ENCODE data around the gene SRCAP. TPM values are rescaled to one million over a fixed set of nuclear protein-coding genes. Genes with fewer than 3 reads are reported as not detected.

The SRCAP gene
- total RNA-seq, 1 donor from 2014 or later, result 24.5 TPM

DNA sequence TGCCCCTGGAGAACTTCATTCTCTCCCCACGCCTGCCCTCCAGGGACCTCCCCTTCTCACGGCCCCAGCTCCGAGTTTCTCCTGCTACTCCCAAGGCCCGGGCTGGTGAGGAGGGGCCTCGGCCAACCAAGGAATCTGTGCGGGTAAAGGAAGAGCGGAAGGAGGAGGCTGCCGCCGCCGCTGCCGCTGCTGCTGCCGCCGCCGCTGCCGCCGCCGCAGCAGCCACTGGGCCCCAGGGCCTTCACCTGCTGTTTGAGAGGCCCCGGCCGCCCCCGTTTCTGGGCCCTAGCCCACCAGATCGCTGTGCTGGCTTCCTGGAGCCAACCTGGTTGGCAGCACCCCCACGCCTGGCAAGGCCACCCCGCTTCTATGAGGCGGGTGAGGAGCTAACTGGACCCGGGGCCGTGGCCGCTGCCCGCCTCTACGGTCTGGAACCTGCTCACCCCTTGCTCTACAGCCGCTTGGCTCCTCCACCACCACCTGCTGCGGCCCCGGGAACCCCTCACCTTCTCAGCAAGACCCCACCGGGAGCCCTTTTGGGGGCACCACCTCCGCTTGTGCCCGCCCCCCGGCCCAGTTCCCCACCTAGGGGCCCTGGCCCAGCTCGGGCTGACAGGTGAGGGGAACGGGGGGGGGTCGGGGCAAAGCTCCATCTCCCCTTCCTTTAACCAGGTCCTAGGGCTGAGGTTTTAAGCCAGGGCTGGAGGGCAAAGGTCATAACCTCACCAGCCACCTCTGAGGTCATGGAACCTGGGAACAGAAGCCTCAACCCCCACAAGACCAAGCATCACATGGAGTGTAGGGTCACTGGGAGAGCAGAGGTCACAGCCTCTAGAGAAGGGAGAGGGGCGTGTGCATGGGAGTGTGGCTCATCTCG is 29.7 kb upstream of the SRCAP start:
- no peaks in the 10 kb centered on the region for H3K9me3 ChIP-seq
- TF ChIP-seq, protein P1, sequence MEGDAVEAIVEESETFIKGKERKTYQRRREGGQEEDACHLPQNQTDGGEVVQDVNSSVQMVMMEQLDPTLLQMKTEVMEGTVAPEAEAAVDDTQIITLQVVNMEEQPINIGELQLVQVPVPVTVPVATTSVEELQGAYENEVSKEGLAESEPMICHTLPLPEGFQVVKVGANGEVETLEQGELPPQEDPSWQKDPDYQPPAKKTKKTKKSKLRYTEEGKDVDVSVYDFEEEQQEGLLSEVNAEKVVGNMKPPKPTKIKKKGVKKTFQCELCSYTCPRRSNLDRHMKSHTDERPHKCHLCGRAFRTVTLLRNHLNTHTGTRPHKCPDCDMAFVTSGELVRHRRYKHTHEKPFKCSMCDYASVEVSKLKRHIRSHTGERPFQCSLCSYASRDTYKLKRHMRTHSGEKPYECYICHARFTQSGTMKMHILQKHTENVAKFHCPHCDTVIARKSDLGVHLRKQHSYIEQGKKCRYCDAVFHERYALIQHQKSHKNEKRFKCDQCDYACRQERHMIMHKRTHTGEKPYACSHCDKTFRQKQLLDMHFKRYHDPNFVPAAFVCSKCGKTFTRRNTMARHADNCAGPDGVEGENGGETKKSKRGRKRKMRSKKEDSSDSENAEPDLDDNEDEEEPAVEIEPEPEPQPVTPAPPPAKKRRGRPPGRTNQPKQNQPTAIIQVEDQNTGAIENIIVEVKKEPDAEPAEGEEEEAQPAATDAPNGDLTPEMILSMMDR (IDR thresholded peaks at IDR 0.05), result no peak
- no peaks in the 10 kb centered on the region for H3K4me1 ChIP-seq
- H3K4me3 ChIP-seq, result no peak overlapping the region
- no peak for DNase-seq (ENCODE audit: low spot score in 2 of 2)
- peaks cover 56 to 64% of the 10 kb centered on the region in 2 donors for H3K36me3 ChIP-seq
- H3K27ac ChIP-seq, result no peak overlapping the region
- intact Hi-C loops (cut with DNase I), result no loop called here
- H3K27me3 ChIP-seq, result no peaks in the 10 kb centered on the region

DNA sequence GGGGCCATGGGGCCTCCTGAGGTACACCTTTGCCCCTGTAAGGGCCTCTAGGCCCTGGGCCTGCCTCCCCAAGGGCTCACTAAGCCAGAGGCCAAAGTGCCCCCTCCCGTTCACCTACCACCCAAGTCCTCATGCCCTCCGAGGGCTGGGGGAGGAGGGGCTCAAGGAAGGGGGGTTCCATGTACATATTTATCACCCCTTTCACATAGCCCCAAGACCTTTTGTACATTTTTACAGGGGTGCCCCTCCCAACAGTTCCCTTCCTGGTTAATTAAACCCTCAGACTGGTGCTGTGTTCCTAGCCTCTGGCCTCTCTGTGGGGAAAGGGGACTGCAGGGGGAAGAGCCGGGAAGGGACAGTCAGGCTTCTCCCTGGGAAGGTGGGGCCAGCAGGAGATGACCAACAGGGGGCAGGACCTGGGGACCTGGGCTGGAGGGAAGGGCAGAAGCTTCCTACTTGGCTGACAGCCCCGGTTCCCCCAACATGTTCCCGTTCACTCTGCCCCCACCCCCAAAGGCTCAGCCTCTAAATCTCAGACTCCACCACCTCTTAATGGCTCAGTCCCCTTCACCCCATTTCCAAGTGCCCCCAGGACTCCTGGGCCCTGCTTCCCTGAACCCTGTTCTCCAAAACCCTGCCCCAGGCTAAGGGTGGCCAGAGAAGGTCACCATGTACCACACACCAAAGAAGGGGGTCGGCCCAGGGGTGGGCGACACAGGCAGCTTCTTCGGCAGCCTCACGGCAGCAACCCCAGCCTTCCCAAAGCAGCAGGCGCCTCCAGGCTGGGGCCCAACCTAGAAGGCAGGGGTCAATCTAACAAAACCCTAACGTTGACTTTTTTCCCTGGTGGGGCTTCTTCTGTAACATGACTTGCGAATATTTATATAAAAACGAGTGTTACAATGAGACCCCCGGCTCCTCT is 28.8 kb upstream of the SRCAP start:
- Histone ChIP-seq H3K36me3 (peaks cover 47 to 55% of the 10 kb centered on the region in 2 donors), H3K27me3 (no peaks in the 10 kb centered on the region), H3K9me3 (no peaks in the 10 kb centered on the region), H3K4me3 (no peak overlapping the region), H3K4me1 (no peaks in the 10 kb centered on the region), H3K27ac (no peak overlapping the region)
- TF ChIP-seq, protein P1 (IDR thresholded peaks at IDR 0.05), result no peak
- no peak for DNase-seq (ENCODE audit: low spot score in 2 of 2)
- intact Hi-C loops (cut with DNase I), result no loop called here

DNA sequence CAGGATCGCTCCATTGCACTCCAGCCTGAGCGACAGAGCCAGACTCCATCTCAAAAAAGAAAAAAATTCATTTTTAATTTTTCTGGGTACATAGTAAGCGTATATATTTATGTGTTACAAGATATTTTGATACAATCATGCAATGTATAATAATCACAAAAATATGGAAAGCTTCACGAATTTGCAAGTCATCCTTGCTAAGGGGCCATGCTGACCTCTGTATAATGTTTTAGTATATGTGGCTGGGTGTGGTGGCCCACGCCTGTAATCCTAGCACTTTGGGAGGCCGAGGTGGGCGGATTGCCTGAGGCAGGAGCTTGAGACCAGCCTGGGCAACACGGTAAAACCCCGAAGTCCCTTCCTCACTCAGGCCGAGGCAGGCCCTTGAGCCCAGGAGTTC is 23.8 kb upstream of the SRCAP start:
- intact Hi-C loops (cut with DNase I), result no loop called here
- H3K4me1 ChIP-seq, result no peaks in the 10 kb centered on the region
- DNase-seq (ENCODE audit: low spot score in 2 of 2), result no peak

DNA sequence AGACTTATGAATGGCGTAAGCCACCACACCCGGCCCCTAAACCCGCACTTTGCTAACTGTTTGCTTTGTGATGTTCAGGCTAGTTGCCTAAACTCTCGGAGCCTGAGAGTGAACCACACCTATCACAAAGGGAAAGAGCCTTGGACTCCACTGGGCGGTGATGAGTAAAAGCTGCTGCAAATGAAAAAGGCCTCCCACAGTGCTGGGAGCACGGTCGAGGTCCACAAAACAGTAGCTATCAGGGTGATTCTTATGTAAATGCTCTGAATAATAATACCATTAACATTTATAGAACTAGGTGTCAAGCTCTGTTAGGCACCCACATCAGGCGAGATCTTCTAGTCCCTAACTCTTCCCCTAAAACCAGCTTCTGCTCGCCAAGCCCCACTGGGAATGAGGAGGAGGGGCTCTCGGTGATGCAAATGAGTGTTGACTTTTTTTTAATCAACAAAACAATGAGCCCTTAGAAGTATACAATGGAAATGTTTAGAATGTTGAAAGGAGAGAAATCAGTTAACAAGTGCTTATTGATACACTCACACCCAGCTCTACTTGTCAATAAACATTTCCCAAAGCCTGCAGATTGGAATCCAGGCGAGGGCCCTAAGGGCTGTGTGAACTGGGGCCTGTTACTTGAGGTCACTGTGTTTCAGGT is 20.9 kb upstream of the SRCAP start:
- intact Hi-C loops (cut with DNase I), result no loop called here
- no peaks in the 10 kb centered on the region for H3K27me3 ChIP-seq
- no peaks in the 10 kb centered on the region for H3K4me1 ChIP-seq
- DNase-seq (ENCODE audit: low spot score in 2 of 2), result no peak
- no peaks in the 10 kb centered on the region for H3K36me3 ChIP-seq
- no peak overlapping the region for H3K4me3 ChIP-seq
- TF ChIP-seq, protein P1 (IDR thresholded peaks at IDR 0.05), result no peak
- H3K27ac ChIP-seq, result no peak overlapping the region
- H3K9me3 ChIP-seq, result no peaks in the 10 kb centered on the region

More for the DNA sequence above, 23.8 kb upstream of the SRCAP start:
- TF ChIP-seq, protein P1 (IDR thresholded peaks at IDR 0.05), result no peak
- Histone ChIP-seq H3K36me3 (peaks cover 0 to 5% of the 10 kb centered on the region in 2 donors), H3K27me3 (no peaks in the 10 kb centered on the region), H3K9me3 (no peaks in the 10 kb centered on the region), H3K4me3 (no peak overlapping the region), H3K27ac (no peak overlapping the region)

DNA sequence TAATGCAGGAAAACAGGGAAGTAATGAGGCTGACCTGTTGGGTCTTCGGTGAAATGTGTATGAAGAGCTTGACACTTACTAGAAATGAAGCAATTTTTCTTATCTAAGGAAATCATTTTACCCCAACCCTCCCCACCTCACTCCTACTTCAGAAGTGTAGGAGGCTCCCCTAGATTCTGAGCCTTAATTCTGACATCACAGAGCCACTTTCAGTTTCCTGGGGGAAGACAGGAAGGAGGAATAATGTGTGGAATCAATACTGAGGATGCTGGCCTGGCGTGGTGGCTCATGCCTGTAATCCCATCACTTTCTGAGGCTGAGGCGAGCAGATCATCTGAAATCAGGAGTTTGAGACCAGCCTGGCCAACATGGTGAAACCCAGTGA is 20.4 kb upstream of the SRCAP start:
- H3K36me3 ChIP-seq, result no peaks in the 10 kb centered on the region
- no peaks in the 10 kb centered on the region for H3K27me3 ChIP-seq
- no peaks in the 10 kb centered on the region for H3K4me1 ChIP-seq
- no peaks in the 10 kb centered on the region for H3K9me3 ChIP-seq
- intact Hi-C loops (cut with DNase I), result no loop called here
- H3K4me3 ChIP-seq, result no peak overlapping the region
- H3K27ac ChIP-seq, result no peak overlapping the region
- no peak for DNase-seq (ENCODE audit: low spot score in 2 of 2)
- TF ChIP-seq, protein P1 (IDR thresholded peaks at IDR 0.05), result no peak
